NCI-H2171 (cell line): ENCODE results near the gene MYO9B.
A peak's percentile ranks its signal among the peaks of the same experiment; 100 is the strongest.
"Not testable (repeated sequence)": the region's sequence is repeated elsewhere in the genome, so short reads cannot be mapped to it uniquely, and the experiment has no call there.

ENCODE experiments used
- DNase-seq: peaks from one replicate; lab custom pipeline; 2025; lab: John Stamatoyannopoulos, UW

MYO9B gene

GRCh38 chr19:17116996-17117702 is 41.6 kb downstream of the MYO9B start:
- no peak for DNase-seq

DNA sequence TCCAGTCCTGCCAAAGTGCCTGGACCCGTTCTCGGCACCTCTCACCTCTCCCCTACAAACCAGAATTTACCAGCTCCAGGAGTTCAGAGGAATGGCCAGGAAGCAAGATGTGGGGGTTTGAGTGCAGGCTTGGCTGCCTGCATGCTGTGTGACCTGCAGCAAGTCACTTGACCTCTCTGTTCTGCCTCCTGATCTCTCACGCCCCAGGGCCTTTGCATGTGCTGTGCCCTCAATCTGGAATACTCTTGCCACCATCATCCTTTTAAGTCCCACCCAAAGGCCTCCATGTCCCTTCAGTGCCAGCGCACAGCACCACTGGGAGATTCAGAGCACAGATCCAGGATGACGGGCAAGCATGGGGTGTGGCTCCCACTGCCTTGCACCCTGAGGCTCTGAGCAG is 43.4 kb downstream of the MYO9B start:
- no peak for DNase-seq

GRCh38 chr19:17121736-17122293 is 46.2 kb downstream of the MYO9B start:
- DNase-seq: no peak

GRCh38 chr19:17123041-17123440 is 47.5 kb downstream of the MYO9B start:
- DNase-seq: no peak

DNA sequence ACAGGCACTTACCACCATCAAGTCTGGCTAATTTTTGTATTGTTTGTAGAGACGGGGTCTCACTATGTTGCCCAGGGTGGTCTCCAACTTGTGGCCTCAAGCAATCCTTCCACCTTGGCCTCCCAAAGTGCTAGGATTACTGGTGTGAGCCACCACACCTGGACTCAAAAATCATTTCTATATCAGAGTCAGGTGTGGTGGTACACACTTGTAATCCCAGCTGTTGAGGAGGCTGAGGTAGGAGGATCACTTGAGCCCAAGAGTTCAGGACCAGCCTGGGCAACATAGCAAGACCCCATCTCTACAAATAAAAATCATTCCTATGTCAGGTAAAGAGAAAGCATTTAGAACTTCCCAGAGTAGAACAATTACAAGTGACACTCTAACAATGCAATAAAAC is 48.4 kb downstream of the MYO9B start:
- DNase-seq: no peak

GRCh38 chr19:17125062-17125727 is 49.6 kb downstream of the MYO9B start:
- peak; percentile 18 for DNase-seq

GRCh38 chr19:17125728-17126677 is 50.4 kb downstream of the MYO9B start:
- DNase-seq: no peak

DNA sequence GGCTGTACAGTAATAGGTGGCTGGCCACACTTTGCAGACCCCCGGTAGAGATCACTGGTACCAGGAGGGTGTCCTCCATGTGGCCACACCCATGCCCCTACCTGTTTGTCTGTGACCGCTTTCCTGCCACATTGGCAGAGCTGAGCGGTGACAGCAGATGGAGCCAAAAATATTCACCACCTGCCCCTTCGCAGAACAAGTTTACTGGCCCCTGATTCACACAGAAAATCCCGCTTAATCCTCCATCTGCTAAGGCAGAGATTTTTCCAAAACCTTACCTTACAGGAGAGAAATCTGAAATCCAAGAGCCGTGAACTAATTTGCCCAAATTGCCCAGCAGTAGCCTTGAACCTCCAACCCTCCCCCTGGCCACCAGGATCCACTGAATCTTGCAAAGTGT is 52.1 kb downstream of the MYO9B start:
- peak; percentile 34 for DNase-seq

GRCh38 chr19:17128403-17128802 is 52.8 kb downstream of the MYO9B start:
- no peak for DNase-seq

- DNase-seq: no peak
These were observed 53.2 kb downstream of the MYO9B start for GRCh38 chr19:17128820-17129219.

GRCh38 chr19:17129377-17129776 is 53.8 kb downstream of the MYO9B start:
- no peak for DNase-seq

GRCh38 chr19:17135001-17135853 is 59.6 kb downstream of the MYO9B start:
- no peak for DNase-seq

GRCh38 chr19:17136021-17136420 is 60.4 kb downstream of the MYO9B start:
- DNase-seq: no peak

DNA sequence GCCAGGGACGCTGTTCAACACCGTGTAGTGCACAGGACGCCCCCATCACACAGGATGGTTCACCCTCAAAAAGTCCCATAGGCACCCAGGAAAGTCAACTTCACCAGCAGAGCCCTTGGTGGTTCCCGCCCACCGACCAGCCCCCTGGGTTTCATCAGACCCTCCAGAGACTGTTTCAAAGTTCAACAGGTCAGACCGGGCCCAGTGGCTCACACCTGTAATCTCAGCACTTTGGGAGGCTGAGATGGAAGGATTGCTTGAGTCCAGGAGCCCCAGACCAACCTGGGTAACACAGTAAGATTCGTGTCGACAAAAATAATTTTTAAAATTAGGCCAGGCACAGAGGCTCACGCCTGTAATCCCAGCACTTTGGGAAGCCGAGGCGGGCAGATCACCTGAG is 61.0 kb downstream of the MYO9B start:
- DNase-seq: no peak

DNA sequence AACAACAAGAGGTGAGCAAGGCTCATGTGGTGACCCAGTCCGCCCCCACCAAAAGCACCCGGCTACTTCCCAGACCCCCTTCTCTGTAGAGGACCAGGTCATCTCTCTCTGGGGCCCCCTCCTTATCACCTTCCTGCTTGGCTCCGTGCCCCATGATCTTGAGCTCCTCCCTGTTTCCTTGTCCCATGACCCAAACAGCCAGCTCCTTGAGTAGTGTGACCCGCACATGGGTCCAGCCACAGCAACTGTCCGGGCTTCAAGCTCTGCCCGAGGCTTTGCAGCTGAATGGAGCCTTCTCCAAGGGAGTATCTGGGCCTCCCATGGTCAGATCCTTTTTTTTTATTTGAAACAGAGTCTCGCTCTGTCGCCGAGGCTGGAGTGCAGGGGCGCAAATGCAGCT is 61.8 kb downstream of the MYO9B start:
- DNase-seq: no peak

DNA sequence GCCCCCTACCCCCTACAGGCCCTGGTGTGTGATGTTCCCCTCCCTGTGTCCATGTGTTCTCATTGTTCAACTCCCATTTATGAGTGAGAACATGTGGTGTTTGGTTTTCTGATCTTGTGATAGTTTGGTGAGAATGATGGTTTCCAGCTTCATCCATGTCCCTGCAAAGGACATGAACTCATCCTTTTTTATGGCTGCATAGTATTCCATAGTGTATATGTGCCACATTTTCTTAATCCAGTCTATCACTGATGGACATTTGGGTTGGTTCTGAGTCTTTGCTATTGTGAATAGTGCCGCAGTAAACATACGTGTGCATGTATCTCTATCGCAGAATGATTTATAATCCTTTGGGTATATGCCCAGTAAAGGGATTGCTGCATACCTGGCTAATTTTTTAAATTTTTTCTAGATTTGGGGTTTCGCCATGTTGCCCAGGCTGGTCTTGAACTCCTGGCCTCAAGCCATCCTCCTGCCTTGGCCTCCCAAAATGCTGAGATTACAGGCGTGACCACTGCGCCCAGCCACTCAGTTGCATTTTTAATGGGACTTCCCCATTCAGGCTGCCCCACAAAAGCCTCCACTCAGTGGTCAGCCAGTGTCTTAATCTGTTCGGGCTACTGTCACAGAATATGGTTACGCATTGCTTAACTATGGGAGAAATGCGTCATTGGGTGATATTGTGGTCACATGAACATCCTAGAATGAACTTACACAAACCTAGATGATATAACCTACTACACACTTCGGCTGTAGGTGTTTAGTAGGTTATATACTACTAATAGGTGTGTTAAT is 62.7 kb downstream of the MYO9B start:
- not testable (repeated sequence) for DNase-seq

DNA sequence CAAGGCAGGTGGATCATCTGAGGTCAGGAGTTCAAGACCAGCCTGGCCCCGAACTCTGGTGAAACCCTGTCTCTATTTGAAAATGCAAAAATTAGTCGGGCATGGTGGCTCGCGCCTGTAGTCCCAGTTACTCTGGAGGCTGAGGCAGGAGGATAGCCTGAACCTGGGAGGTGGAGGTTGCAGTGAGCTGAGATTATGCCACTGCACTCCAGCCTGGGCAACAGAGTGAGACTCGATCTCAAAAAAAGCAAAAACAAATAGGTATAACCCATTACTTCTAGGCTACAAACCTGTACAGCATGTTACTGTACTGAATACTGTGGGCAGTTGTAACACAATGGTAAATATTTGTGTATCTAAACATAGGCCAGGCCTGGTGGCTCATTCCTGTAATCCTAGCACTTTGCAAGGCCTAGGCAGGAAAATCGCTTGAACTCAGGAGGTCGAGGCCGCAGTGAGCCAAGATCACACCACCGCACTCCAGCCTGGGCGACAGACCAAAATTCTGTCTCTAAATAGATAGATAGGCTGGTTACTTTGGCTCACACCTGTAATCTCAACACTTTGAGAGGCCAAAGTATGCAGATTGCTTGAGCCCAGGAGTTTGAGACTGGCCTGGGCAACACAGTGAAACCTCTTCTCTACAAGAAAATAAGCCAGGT is 63.5 kb downstream of the MYO9B start:
- no peak for DNase-seq

DNA sequence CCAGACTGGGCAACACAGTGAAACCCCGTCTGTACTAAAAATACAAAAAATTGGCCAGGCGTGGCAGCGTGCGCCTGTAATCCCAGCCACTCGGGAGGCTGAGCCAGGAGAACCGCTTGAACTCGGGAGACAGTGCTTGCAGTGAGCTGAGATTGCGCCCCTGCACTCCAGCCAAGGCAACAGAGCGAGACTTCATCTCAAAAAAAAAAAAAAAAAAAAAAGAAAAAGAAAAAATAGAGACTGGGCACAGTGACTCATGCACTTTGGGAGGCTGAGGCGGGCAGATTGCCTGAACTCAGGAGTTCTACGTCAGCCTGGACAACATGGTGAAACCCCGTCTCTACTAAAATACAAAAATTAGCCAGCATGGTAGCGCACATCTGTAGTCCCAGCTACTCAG is 69.2 kb downstream of the MYO9B start:
- DNase-seq: not testable (repeated sequence)

- DNase-seq: no peak
These were observed 70.2 kb downstream of the MYO9B start for GRCh38 chr19:17145546-17146497.
